ENCODE measurements around the gene GPR156. TPM values are rescaled to one million over a fixed set of nuclear protein-coding genes. Genes with fewer than 3 reads are reported as not detected.

GPR156 gene
- total and polyA plus RNA-seq, 2 of the 4 experiments (the other 2 are of a cell fraction), result 0.09 to 0.18 TPM

DNA sequence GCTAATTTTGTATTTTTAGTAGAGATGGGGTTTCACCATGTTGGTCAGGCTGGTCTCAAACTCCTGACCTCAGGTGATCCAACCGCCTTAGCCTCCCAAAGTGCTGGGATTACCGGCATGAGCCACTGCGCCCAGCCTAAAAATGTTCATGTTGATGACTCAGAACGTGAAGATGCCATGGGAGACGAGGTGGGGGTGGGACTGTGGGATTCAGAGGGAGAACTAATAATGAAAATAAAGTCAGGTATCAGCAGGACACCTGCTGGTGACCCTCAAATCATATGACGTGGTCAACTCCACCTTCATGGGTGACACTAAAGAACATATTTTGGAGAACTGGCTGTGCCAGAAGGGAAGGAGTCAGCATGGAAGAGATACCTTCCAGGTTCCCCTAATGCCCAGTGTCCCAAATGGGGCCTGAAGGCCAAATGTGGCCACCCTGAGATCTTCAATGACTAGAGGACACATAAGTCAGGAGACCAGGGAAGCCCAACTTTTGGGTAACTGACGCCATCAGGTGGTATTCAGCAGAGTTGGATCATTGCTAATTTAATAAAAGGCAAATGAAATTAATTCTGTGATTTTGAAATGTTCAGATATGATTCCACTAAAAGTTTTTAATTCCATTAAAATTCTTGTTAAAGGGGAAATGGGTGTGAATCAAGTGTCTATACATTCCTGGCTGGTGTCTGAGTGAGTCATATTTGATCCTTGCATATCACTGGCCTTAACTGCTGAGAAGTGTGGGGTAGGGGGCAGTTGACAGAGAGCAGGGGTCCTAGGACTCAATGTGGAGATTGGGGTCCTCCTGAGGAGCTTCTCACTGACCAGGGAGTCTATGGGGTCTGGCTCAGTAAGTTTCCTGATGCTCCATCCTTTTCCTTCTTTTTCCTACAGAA lies 102.2 kb downstream of the GPR156 start (continued):
- TF ChIP-seq, protein P1, sequence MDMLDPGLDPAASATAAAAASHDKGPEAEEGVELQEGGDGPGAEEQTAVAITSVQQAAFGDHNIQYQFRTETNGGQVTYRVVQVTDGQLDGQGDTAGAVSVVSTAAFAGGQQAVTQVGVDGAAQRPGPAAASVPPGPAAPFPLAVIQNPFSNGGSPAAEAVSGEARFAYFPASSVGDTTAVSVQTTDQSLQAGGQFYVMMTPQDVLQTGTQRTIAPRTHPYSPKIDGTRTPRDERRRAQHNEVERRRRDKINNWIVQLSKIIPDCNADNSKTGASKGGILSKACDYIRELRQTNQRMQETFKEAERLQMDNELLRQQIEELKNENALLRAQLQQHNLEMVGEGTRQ (IDR thresholded peaks at IDR 0.05; ENCODE audit: low read depth, low read length), result no peak
- no peak for TF ChIP-seq RCOR1 (IDR thresholded peaks at IDR 0.05; ENCODE audit: insufficient replicate concordance, low read length)

DNA sequence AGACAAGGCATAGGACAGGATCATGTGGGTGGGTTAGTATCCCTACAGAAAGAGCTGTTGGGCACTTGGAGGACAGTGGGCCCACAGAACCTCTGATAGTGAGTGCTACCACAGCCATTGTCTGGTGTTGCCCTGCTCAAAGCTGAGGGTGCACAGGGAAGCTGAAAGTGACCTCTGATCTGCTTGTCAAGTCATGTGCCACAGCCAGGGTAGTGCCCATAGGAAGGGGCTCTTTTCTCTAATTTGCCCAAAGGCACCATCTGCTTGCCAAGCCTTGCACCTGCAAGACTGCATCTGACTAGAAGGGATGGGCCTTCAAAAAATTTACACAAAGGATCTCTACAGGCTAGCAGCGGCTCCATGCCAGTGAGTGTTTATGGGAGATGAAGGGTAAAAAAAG lies 103.4 kb downstream of the GPR156 start:
- Histone ChIP-seq H3K9ac (ENCODE audit: low read depth, low read length) (no peak overlapping the region), H2BK120ac (ENCODE audit: low read depth, low read length) (no peak overlapping the region), H2BK15ac (ENCODE audit: low read depth, low read length) (peak overlapping the region; percentile 4; the same call in 1 of the 3 replicates), H3K56ac (ENCODE audit: extremely low read depth, insufficient read depth, low read length) (no peak overlapping the region), H2AK9ac (replicated peaks; ENCODE audit: low read depth, low read length, poor library complexity) (no peak overlapping the region), H3K18ac (ENCODE audit: low read depth, low read length) (no peak overlapping the region), H3K36me3 (ENCODE audit: control insufficient read depth, insufficient read depth, low read length) (no peaks in the 10 kb centered on the region), H2BK5ac (ENCODE audit: low read depth, low read length, poor library complexity, severe bottlenecking) (no peak overlapping the region), H3K27ac (ENCODE audit: insufficient read depth, low read length) (no peak overlapping the region), H2BK20ac (ENCODE audit: low read depth, low read length) (no peak overlapping the region), H3K9me1 (ENCODE audit: insufficient read depth, low read length) (peaks cover 6% of the 10 kb centered on the region), H4K8ac (ENCODE audit: low read depth in 2 of 2, low read length in 2 of 2) (no peak overlapping the region), H3K27me3 (ENCODE audit: control insufficient read depth, insufficient read depth, low read length) (no peaks in the 10 kb centered on the region), H3K9me3 (ENCODE audit: control insufficient read depth, insufficient read depth, low read length) (no peaks in the 10 kb centered on the region), H2AFZ (replicated peaks; ENCODE audit: low read length, poor library complexity) (no peak overlapping the region), H4K5ac (ENCODE audit: low read depth, low read length) (no peak overlapping the region), H3K4me3 (ENCODE audit: insufficient read depth, low read depth, low read length) (no peak overlapping the region), H3K4me2 (ENCODE audit: low read depth, low read length) (no peak overlapping the region), H3K79me1 (ENCODE audit: low read depth in 1 of 2, low read length in 2 of 2) (peaks cover 0 to 8% of the 10 kb centered on the region in 2 experiments; a peak in 2 of 4 replicates), H3K14ac (replicated peaks; ENCODE audit: low read depth, low read length) (no peak overlapping the region), H3K4ac (ENCODE audit: low read depth, low read length) (peak overlapping the region; percentile 23; the same call in 1 of the 2 replicates), H3K4me1 (ENCODE audit: control insufficient read depth, insufficient read depth, low read length) (peaks cover 7% of the 10 kb centered on the region), H2AK5ac (ENCODE audit: low read depth, low read length) (peak overlapping the region; percentile 17), H4K91ac (ENCODE audit: insufficient read depth, low read depth, low read length) (peak overlapping the region; percentile 32; the same call in 1 of the 2 replicates), H4K20me1 (ENCODE audit: insufficient read depth, low read length) (no peaks in the 10 kb centered on the region), H3K23ac (ENCODE audit: low read depth, low read length) (no peak overlapping the region)
- in situ Hi-C loops (cut with MboI; ENCODE audit: low sequenced_read_pairs) (loop anchor here (5.0 to 10.0 kb wide), 2 partner anchors 284 to 367 kb away; no protein-coding TSS in a partner anchor), intact Hi-C loops (cut with micrococcal nuclease) (loop anchor here (5.0 kb wide), 1 partner anchor 359 kb away; no protein-coding TSS in a partner anchor), dilution Hi-C loops (cut with HindIII; ENCODE audit: low sequenced_read_pairs, unreplicated experiment) (no loop called here)
- WGBS, 2 experiments (ENCODE audit: extremely low coverage in 2 of 2, insufficient read length in 1 of 2), result no CpG with 5 or more reads among the region's 1 CpG
- DNase-seq (no peak), ATAC-seq (ENCODE audit: low read depth) (no peak)
- TF ChIP-seq CTCF (conservative IDR thresholded peaks at IDR 0.05; ENCODE audit: low read depth, low read length) (0 out of 2 replicates have a peak, but pooled peaks have one; percentile 1), RFX5 (IDR thresholded peaks at IDR 0.05; ENCODE audit: low read depth, low read length) (no peak)
- ChIA-PET POLR2A (ENCODE audit: unreplicated experiment) (no interaction called here), CTCF (no interaction called here)
- no TSS peak for BruUV-seq (replicated peaks)
